BE2C (cell line): Measurements from ENCODE around the gene TRIP11.

Experiments
- DNase-seq: peaks from one replicate; pipeline ENCODE4 v3.0.0-alpha.2; 2020
- H3K27me3 ChIP-seq: fragments of 250-450 bp; sonication (Bioruptor Pico); 2 replicates; pipeline ENCODE4 v1.5.1; 2020; ENCODE audit warnings: mild to moderate bottlenecking
- H3K36me3 ChIP-seq: fragments of 250-450 bp; sonication (Bioruptor Pico); 2 replicates; pipeline ENCODE4 v1.5.1; 2020; ENCODE audit warnings: mild to moderate bottlenecking
- H3K4me1 ChIP-seq: fragments of 250-450 bp; sonication (Bioruptor Pico); 2 replicates; pipeline ENCODE4 v1.5.1; 2020
- H3K4me3 ChIP-seq: 2 replicates; pipeline ENCODE4 v1.5.1; 2011; ENCODE audit warnings: low read depth, low read length
- H3K9me3 ChIP-seq: fragments of 250-450 bp; sonication (Bioruptor Pico); 2 replicates; pipeline ENCODE4 v1.5.1; 2020
- CTCF ChIP-seq: IDR thresholded peaks from 2 replicates; pipeline ENCODE4 v1.5.1; 2012; ENCODE audit warnings: mild to moderate bottlenecking, low read depth, low read length

The TRIP11 gene

GRCh38 chr14:91942128-91942527, 97.7 kb downstream of the TRIP11 start:
- H3K27me3 ChIP-seq = peaks cover 26% of the 10 kb centered on the region
- H3K4me3 ChIP-seq = no peak overlapping the region
- no peak for TF ChIP-seq CTCF
- H3K4me1 ChIP-seq = no peaks in the 10 kb centered on the region
- no peaks in the 10 kb centered on the region for H3K36me3 ChIP-seq
- DNase-seq = no peak
- no peaks in the 10 kb centered on the region for H3K9me3 ChIP-seq

- TF ChIP-seq CTCF = no peak
- H3K4me1 ChIP-seq = no peaks in the 10 kb centered on the region
- no peak overlapping the region for H3K4me3 ChIP-seq
- peaks cover 9% of the 10 kb centered on the region for H3K27me3 ChIP-seq
- H3K36me3 ChIP-seq = no peaks in the 10 kb centered on the region
- no peaks in the 10 kb centered on the region for H3K9me3 ChIP-seq
- DNase-seq = no peak
Measured at GRCh38 chr14:91940209-91940608, 99.7 kb downstream of the TRIP11 start.

GRCh38 chr14:91935586-91935985, 104.3 kb downstream of the TRIP11 start:
- H3K9me3 ChIP-seq = no peaks in the 10 kb centered on the region
- no peak for DNase-seq
- no peaks in the 10 kb centered on the region; the same call in 1 of the 2 replicates for H3K27me3 ChIP-seq
- no peak for TF ChIP-seq CTCF
- H3K4me1 ChIP-seq = no peaks in the 10 kb centered on the region
- no peak overlapping the region for H3K4me3 ChIP-seq
- H3K36me3 ChIP-seq = no peaks in the 10 kb centered on the region

- H3K4me3 ChIP-seq = no peak overlapping the region
- H3K27me3 ChIP-seq = no peaks in the 10 kb centered on the region; the same call in 1 of the 2 replicates
- TF ChIP-seq CTCF = no peak
- no peaks in the 10 kb centered on the region for H3K4me1 ChIP-seq
- no peak for DNase-seq
- no peaks in the 10 kb centered on the region for H3K9me3 ChIP-seq
- H3K36me3 ChIP-seq = no peaks in the 10 kb centered on the region
Measured at GRCh38 chr14:91934554-91935285, 105.1 kb downstream of the TRIP11 start.

GRCh38 chr14:91931478-91932088, 108.3 kb downstream of the TRIP11 start:
- DNase-seq = no peak
- Histone ChIP-seq H3K4me1 (no peaks in the 10 kb centered on the region), H3K27me3 (no peaks in the 10 kb centered on the region; the same call in 1 of the 2 replicates), H3K9me3 (no peaks in the 10 kb centered on the region), H3K4me3 (no peak overlapping the region), H3K36me3 (no peaks in the 10 kb centered on the region)
- TF ChIP-seq CTCF = no peak

GRCh38 chr14:91929700-91930099, 110.2 kb downstream of the TRIP11 start:
- Histone ChIP-seq H3K36me3 (no peaks in the 10 kb centered on the region), H3K4me3 (no peak overlapping the region), H3K4me1 (no peaks in the 10 kb centered on the region), H3K9me3 (no peaks in the 10 kb centered on the region), H3K27me3 (no peaks in the 10 kb centered on the region)
- no peak for DNase-seq
- no peak for TF ChIP-seq CTCF
